HepG2 (cell line): Measurements from ENCODE around the gene P2RX6. TPM values are rescaled to one million over a fixed set of nuclear protein-coding genes. Genes with fewer than 3 reads are reported as not detected.

ENCODE experiments used
- BRD4 ChIP-seq: sonication (generic); formaldehyde crosslinking; IDR thresholded peaks from 2 replicates; pipeline ENCODE4 v1.4.0; 2020; ENCODE audit warnings: missing genetic modification reagents
- EEA1 ChIP-seq: sonication (generic); formaldehyde crosslinking; IDR thresholded peaks from 2 replicates; pipeline ENCODE4 v1.5.1; 2020; ENCODE audit warnings: mild to moderate bottlenecking, missing genetic modification reagents, borderline replicate concordance
- IKZF4 ChIP-seq: sonication (generic); formaldehyde crosslinking; IDR thresholded peaks from 2 replicates; pipeline ENCODE4 v1.5.1; 2020; ENCODE audit warnings: borderline replicate concordance, mild to moderate bottlenecking, low read depth, missing genetic modification reagents; ENCODE audit errors: not compliant biosample characterization
- JARID2 ChIP-seq: sonication (generic); formaldehyde crosslinking; IDR thresholded peaks from 2 replicates; pipeline ENCODE4 v1.8.1; 2023; ENCODE audit warnings: missing genetic modification reagents, inconsistent platforms; ENCODE audit not compliant: insufficient replicate concordance
- KDM6A ChIP-seq: IDR thresholded peaks from 2 replicates; pipeline ENCODE4 v1.6.1; 2016; ENCODE audit warnings: low read depth
- POLR2AphosphoS2 ChIP-seq: IDR thresholded peaks from 2 replicates; pipeline ENCODE4 v1.6.1; 2011; ENCODE audit warnings: low read depth, low read length, improper control_type of control experiment
- RFX3 ChIP-seq: IDR thresholded peaks from 2 replicates; pipeline ENCODE4 v1.6.1; 2016; ENCODE audit warnings: missing biosample characterization, missing genetic modification reagents
- SAP130 ChIP-seq: IDR thresholded peaks from 2 replicates; pipeline ENCODE4 v1.6.1; 2016; ENCODE audit warnings: low read depth
- TBX3 ChIP-seq: fragments of 450-650 bp; IDR thresholded peaks from 2 replicates; pipeline ENCODE4 v1.6.1; 2017; ENCODE audit warnings: antibody characterized with exemption, mild to moderate bottlenecking, inconsistent platforms, borderline replicate concordance
- THRA ChIP-seq: sonication (generic); formaldehyde crosslinking; IDR thresholded peaks from 2 replicates; pipeline ENCODE4 v1.4.0; 2020; ENCODE audit warnings: missing genetic modification reagents, borderline replicate concordance
- ZNF280B ChIP-seq: sonication (generic); formaldehyde crosslinking; IDR thresholded peaks from 2 replicates; pipeline ENCODE4 v1.5.0; 2020; ENCODE audit warnings: missing genetic modification reagents, mild to moderate bottlenecking, borderline replicate concordance
- ZNF468 ChIP-seq: sonication (generic); formaldehyde crosslinking; IDR thresholded peaks from 2 replicates; pipeline ENCODE4 v1.8.0; 2022; ENCODE audit warnings: mild to moderate bottlenecking, moderate library complexity, missing genetic modification reagents
- ZNF572 ChIP-seq: sonication (generic); formaldehyde crosslinking; IDR thresholded peaks from 2 replicates; pipeline ENCODE4 v1.5.1; 2020; ENCODE audit warnings: mild to moderate bottlenecking, missing genetic modification reagents
- ZNF614 ChIP-seq: IDR thresholded peaks from 2 replicates; pipeline ENCODE4 v1.6.1; 2018; ENCODE audit warnings: missing biosample characterization, missing genetic modification reagents, inconsistent platforms, borderline replicate concordance
- ZNF703 ChIP-seq: sonication (generic); formaldehyde crosslinking; IDR thresholded peaks from 2 replicates; pipeline ENCODE4 v1.5.1; 2020; ENCODE audit warnings: missing genetic modification reagents, mild to moderate bottlenecking, moderate library complexity, borderline replicate concordance
- ZNF850 ChIP-seq: sonication (generic); formaldehyde crosslinking; conservative IDR thresholded peaks from 2 replicates; pipeline ENCODE4 v1.9.0; 2021; ENCODE audit warnings: mild to moderate bottlenecking, missing genetic modification reagents
- polyA plus RNA-seq, 8 experiments: library from polyadenylated mRNA; depleted of rRNA in 3 of 8; stranded (reverse) in 7 of 8; unstranded in 1 of 8; fragments of >200 nt; fragmentation: Illumina TruSeq in 4 of 8; extraction: Trizol in 4 of 8; gene quantifications; 2 replicates each; pipeline versions ENCODE4 v1.2.1 to v1.2.3, GENCODE V29; 2011 to 2016; ENCODE audit warnings: low read depth in 4 of 8, missing spikeins in 1 of 8, mixed read lengths in 1 of 8; ENCODE audit not compliant: insufficient read depth in 1 of 8
- total RNA-seq, 5 experiments: library from RNA; depleted of rRNA; stranded (reverse); fragments of >200 nt; fragmentation: Illumina TruSeq; extraction: Trizol; gene quantifications; 2 replicates each; pipeline ENCODE4 v1.2.3, GENCODE V29; 2016; ENCODE audit warnings: low read depth in 1 of 5
- TF ChIP-seq, protein P1 (sequence below): sonication (generic); formaldehyde crosslinking; IDR thresholded peaks from 2 replicates; pipeline ENCODE4 v1.5.1; 2020; ENCODE audit warnings: mild to moderate bottlenecking, missing genetic modification reagents, moderate library complexity
- TF ChIP-seq, protein P2 (sequence below), 2 experiments: sonication (generic) in 1 of 2; formaldehyde crosslinking in 1 of 2; IDR thresholded peaks; 2 replicates each; pipeline versions ENCODE4 v1.5.1 to v1.6.1; 2011 to 2020; ENCODE audit warnings: borderline replicate concordance in 1 of 2, low read depth in 1 of 2, low read length in 1 of 2, mild to moderate bottlenecking in 1 of 2, missing genetic modification reagents in 1 of 2, moderate library complexity in 1 of 2
- TF ChIP-seq, protein P3 (sequence below): sonication (generic); formaldehyde crosslinking; IDR thresholded peaks from 2 replicates; pipeline ENCODE4 v1.5.0; 2020; ENCODE audit warnings: missing genetic modification reagents

The P2RX6 gene
- total and polyA plus RNA-seq, 2 of the 13 experiments (the other 11 are each of a cell fraction or from before 2014, with no cell fraction given) = 0.04 to 0.12 TPM

- TF ChIP-seq, protein P1, sequence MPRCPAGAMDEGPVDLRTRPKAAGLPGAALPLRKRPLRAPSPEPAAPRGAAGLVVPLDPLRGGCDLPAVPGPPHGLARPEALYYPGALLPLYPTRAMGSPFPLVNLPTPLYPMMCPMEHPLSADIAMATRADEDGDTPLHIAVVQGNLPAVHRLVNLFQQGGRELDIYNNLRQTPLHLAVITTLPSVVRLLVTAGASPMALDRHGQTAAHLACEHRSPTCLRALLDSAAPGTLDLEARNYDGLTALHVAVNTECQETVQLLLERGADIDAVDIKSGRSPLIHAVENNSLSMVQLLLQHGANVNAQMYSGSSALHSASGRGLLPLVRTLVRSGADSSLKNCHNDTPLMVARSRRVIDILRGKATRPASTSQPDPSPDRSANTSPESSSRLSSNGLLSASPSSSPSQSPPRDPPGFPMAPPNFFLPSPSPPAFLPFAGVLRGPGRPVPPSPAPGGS = peak; percentile 92
- peak; percentile 96 for TF ChIP-seq BRD4
- TF ChIP-seq ZNF703 (CRISPR knock-in tag) = peak; percentile 96
- TF ChIP-seq EEA1 (CRISPR knock-in tag) = peak; percentile 94; the same call in 1 of the 2 replicates
- TF ChIP-seq TBX3 = peak; percentile 40; the same call in 1 of the 2 replicates
- 0 out of 2 replicates have a peak, but pooled peaks have one; percentile 41 for TF ChIP-seq POLR2AphosphoS2
- no peak; the same call in none of the 2 replicates for TF ChIP-seq ZNF572
- no peak for TF ChIP-seq ZNF468
- TF ChIP-seq ZNF614 (CRISPR knock-in tag) = peak; percentile 68; the same call in 1 of the 2 replicates
- TF ChIP-seq ZNF850 (CRISPR knock-in tag) = peak; percentile 81; the same call in 1 of the 2 replicates
- TF ChIP-seq, protein P2, sequence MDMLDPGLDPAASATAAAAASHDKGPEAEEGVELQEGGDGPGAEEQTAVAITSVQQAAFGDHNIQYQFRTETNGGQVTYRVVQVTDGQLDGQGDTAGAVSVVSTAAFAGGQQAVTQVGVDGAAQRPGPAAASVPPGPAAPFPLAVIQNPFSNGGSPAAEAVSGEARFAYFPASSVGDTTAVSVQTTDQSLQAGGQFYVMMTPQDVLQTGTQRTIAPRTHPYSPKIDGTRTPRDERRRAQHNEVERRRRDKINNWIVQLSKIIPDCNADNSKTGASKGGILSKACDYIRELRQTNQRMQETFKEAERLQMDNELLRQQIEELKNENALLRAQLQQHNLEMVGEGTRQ (IDR thresholded peaks at IDR 0.05; ENCODE audit: low read depth, low read length) = no peak
- TF ChIP-seq, protein P2 (CRISPR knock-in tag; IDR thresholded peaks at IDR 0.05; ENCODE audit: borderline replicate concordance) = peak; percentile 56; the same call in 1 of the 2 replicates
- TF ChIP-seq ZNF280B = peak; percentile 80; the same call in 1 of the 2 replicates
- TF ChIP-seq KDM6A (CRISPR knock-in tag) = no peak
- TF ChIP-seq SAP130 (CRISPR knock-in tag) = peak; percentile 83
- TF ChIP-seq THRA (CRISPR knock-in tag) = 0 out of 2 replicates have a peak, but pooled peaks have one; percentile 7
- TF ChIP-seq, protein P3, sequence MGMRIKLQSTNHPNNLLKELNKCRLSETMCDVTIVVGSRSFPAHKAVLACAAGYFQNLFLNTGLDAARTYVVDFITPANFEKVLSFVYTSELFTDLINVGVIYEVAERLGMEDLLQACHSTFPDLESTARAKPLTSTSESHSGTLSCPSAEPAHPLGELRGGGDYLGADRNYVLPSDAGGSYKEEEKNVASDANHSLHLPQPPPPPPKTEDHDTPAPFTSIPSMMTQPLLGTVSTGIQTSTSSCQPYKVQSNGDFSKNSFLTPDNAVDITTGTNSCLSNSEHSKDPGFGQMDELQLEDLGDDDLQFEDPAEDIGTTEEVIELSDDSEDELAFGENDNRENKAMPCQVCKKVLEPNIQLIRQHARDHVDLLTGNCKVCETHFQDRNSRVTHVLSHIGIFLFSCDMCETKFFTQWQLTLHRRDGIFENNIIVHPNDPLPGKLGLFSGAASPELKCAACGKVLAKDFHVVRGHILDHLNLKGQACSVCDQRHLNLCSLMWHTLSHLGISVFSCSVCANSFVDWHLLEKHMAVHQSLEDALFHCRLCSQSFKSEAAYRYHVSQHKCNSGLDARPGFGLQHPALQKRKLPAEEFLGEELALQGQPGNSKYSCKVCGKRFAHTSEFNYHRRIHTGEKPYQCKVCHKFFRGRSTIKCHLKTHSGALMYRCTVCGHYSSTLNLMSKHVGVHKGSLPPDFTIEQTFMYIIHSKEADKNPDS (CRISPR knock-in tag) = peak; percentile 56; the same call in 1 of the 2 replicates
- peak; percentile 90 for TF ChIP-seq JARID2 (CRISPR knock-in tag)
- peak; percentile 25; the same call in 1 of the 2 replicates for TF ChIP-seq RFX3 (CRISPR knock-in tag)
- peak; percentile 97 for TF ChIP-seq IKZF4
Measured at GRCh38 chr22:20981787-20982562, 33.0 kb upstream of the P2RX6 start, which contains the start of gene LZTR1 (continued).
